Left renal cortex interstitium (tissue), 4 donors: ENCODE data around the gene TMEM42. TPM values are rescaled to one million over a fixed set of nuclear protein-coding genes. Genes with fewer than 3 reads are reported as not detected.

Experiments
- DNase-seq, 4 donors: peaks; one replicate each; pipeline ENCODE4 v3.0.0-alpha.2; 2013; ENCODE audit warnings: low read depth in 4 of 4, low spot score in 2 of 4, missing footprints in 1 of 4
- polyA plus RNA-seq, 4 donors: library from polyadenylated mRNA; unstranded; fragments of 120-200 nt; gene quantifications; one replicate each; pipeline ENCODE4 v1.2.1, GENCODE V29; 2013; ENCODE audit not compliant: insufficient read length in 4 of 4

TMEM42 gene
- polyA plus RNA-seq, 4 donors: 28.6 to 30.7 (median 29.8) TPM

DNA sequence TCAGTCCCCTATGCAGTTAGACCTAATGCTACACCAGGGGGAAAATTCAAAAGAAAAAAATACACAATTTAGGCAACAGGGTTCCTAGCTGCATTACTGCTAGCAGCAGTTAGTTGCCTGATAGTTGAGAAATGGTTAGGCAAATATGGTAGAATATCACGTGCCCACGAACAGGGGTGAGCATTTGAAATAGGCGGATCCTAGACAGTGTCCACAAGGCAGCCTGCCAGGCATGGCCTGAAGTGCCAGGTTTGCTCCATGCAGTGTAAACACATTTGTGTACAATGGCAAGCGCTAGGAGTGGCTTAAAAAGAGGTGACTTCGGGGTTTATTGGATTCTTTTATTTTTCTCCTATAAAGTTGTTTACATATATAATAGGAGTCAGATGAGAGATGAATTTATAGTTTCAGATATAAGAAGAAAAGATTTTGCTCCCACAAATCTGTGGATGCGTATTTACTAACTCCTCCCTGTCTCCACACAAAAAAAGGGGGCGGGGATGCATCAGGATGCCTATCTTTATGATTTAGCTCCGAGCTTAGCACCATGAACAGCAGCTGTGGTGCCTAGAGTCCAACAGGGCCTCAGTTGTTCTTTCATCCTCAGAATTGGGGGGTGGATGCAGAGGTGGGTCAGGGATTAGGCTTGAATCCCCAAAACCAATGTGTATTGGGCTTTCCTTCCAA is 8.8 kb downstream of the TMEM42 start:
- no peak for DNase-seq

DNA sequence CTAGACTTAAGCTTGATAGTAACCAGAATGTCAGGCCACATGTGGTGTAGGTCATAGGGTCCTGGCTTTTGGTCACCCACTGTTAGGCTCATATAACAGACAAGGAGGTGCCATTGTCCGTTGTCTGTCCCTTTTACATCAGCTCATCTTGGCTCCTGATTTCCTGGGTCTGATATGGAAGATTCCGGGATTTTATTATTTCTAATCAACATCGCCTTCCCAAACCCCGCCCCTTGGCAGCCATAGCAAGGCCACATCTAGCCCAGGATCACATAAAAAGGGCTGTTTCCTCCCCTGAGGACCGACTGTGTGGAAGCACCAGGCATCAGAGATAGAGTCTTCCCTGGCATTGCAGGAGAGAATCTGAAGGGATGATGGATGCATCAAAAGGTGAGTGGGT is 12.6 kb downstream of the TMEM42 start, which contains the start of gene TGM4:
TSS of gene TGM4 (plus strand) at position 301 of the 400 bp plus-strand sequence. CDS start at position 372, 71 bp downstream.
- DNase-seq: no peak

DNA sequence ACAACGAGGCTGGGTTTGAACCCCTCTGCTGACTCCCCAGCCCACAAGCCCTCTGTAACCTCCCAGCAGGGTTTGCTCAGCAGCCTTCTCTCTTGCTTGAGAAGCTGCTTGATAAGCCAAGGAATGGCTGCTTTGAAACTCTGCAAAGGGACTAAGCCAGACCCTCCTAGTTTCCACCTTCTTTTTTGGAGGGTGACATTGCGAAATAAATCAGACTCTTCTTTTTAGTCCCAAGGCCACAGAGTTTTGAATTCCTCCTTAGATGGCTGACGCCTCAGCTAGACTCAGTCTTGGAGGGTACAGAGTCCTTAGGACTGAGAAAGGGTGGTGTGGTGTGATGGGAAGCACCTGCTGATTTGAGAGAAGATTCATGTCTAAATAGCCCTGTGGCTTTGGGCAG is 13.9 kb downstream of the TMEM42 start:
- DNase-seq: no peak

DNA sequence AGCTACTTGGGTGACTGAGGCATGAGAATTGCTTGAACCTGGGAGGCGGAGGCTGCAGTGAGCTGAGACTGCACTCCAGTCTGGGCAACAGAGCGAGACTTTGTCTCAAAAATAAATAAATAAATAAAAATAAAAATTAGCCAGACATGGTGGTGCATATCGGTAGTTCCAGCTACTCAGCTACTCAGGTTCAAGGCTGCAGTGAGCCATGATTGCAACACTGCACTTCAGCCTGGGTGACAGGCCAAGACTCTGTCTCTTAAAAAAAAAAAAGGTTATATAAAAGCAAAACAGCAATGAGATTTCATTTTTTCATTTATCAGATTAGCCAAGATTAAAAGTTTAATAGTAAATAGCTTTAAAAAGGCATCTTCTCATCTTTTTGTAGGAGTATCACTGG is 15.6 kb downstream of the TMEM42 start:
- no peak for DNase-seq

DNA sequence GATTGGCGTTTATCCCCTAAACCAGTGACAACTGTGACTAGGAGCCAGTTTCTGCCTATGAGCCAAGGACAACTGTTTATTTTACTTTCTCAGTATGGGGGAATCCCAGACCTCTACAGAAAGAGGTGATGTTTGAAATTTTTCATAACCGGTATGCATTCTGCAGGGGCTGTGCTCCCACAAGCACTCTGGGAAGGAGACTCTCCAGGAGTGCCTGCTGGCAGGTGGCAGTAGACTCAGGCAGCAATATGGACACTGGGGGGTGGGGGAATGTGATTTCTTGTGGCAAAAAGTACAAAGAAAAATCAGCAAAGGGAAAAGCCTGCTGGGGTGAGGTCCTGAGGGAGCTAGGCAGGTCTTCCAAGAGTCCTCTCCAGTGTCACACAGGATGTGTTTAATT is 18.6 kb downstream of the TMEM42 start:
- no peak for DNase-seq

DNA sequence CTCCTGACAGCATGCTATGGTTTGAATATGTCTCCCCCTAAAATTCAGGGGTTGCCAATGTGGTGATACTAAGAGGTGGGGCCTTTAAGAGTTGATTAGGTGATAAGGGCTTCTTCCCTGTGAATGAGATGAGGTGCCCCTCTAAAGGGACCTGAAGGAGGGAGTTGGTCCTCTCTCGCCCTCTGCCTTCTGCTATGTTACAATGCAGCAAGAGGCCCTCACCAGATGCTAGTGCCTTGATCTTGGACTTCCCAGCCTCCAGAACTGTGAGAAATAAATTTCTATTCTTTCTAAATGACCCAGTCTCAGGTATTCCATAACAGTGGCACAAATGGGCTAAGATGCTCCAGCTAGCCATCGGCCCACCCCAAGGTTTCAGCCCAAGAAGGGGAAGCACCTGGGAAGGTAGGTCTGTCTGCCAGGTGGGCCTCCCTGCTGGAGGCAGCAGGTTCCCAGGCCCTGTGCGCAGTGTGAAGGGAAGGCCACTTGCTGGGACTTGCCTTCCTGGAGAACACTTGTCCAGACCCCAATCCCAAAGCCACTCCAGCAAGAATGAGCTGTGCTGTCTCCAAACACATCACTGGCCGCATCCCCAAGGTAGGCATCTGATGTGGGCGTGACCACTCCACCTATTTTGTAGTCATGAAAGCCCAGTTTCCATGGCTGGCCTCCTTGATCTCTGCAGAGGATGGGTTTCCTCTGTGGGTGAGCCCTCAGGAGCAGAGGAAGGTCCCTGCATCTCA is 21.7 kb downstream of the TMEM42 start:
- DNase-seq: no peak

DNA sequence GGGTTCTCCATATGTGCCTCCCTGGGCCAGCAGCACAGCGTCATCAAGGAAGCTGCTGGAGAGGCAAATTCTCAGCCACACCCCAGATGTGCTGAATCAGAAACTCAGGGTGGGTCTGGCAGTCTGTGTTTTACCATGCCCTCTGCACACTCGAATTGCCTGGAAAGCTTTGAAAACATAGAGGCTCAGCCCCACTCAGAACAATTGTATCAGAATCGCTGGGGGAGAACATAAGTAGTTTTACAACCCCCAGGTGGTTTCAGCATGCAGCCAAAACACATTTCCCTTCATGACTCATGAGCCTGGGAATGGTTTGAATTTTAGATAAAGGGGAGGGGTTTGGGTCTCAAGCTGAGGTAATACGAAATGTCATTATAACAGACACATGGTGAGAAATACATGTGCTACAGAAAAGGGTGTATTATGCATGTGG is 22.3 kb downstream of the TMEM42 start:
- no peak for DNase-seq

DNA sequence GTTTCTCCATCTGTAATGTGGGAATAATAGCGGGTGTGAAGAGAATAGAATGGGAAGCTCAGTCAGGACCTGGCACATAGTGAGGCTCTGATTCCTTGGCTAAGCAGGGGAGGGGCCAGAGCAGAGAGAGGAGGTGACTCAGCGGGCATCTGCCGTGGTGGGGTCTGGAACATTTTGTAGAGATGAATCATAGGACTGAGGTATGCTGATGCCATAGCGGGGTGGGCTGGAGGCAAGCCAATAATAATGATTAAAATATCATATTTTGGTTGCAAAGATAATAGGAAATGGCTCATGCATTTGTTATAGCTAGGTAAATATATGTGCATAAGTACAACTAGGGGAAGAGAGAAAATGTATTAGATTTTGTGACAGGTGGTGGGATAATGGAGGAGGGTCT is 23.9 kb downstream of the TMEM42 start:
- DNase-seq: no peak

DNA sequence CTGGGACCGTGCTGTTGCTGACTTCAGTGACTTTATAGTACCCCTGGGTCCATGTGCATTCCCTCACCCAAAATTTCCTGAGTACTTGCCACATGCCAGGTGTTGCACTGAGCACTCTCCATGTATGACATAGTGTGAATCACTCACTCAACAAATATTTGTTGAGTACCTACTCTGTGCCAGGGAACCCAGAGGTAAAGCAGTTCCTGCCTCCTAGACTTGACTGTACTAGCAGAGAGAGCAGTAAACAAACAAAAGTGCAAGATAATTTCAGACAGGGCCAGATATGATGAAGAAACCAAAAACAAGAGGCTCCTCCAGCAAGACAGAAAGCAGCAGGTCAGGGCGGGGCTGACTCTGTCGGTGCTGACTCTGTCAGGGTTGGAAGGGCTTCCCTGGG is 24.8 kb downstream of the TMEM42 start:
- DNase-seq: no peak

DNA sequence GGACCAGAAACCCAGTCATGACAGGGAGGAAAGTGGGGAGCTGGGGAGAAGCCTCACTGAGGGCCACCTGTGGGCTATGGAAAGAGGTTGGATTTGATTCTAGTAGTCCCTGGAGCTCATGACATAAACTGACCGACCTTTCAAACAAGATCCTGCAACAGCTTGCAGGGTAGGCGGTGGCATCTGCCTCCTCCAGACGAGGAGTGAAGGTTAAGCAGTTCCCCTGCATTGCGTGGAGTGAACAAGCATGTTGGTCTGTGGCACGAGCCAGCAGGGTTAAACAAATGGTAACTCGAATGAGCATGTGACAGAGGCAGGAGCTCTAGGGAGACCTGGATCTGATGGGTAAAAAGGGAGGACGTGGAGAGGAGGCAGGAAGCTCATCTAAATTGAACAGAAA is 25.4 kb downstream of the TMEM42 start:
- no peak for DNase-seq

DNA sequence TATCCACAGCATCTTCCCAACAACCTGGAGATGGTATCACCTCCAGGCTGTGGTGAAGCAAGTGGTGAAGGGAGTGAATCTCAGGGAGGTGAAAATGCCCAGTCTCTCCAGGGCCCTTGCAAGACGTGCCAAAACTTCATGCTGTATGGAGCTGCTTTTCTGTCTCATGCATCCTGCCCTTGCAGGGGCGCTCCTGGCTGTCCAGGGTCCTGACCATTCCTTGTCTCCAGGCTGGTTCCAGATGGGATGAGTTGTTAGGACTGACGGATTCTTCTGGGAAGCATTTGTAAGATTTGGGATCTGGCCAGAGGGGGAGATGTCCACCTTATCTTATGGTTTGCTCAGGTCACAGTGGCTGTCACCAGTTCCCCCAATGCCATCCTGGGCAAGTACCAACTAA is 28.5 kb downstream of the TMEM42 start:
- no peak for DNase-seq

DNA sequence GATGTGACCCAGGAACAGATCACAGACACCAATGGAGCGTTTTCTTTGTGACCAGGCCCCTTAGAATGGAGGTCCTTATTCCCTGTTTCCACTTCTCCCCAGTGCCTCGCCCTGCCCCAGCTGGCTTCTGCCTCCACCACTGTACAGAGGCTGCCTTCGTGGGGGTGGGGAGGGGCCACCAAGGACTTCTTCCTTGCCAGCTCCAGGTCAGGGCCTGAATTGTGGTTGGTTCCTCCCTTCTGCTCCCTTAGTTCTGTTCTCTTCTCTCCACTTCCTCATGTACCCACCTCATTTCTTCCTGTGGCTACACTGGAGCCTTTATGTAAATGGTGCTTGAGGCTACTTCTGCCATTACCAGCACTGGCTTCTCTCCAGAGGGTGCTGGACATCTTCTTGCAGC is 29.1 kb downstream of the TMEM42 start:
- no peak for DNase-seq

DNA sequence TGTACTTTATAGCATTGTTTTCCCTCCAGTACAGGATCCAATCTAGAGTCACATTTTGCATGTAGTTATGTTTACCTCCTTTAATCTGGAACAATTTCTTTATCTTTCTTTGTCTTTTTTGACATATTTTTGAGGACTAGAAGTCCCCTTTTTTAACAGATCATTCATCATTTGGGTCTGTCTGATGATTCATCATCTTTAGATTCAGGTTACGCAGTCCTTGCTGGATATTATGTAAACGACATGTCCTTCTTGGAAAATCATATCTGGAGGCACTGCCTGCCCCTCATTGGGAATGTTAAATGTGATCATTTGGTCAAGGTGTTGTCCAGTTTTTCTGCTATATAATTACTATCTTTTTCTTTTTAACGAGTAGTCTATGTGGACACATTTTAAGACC is 31.0 kb downstream of the TMEM42 start:
- no peak for DNase-seq

DNA sequence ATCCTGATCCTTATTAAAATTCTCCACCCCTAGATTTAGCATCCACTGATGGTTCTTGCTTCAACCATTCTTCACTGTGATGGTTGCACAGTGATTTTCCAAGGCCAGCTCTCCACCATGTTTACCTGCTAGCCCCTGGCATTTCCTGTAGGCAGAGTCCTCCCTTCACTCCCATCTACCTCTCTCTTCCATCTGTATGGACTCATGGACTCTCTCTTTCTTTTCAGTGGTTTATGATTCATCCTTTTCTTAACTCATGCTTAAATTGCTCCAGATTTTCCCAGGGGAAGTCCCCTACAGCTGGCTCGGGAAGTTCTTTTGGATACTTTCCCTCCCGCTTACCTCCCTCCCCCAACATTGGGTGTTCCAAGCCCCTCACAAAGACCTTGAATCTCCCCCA is 31.4 kb downstream of the TMEM42 start:
- no peak for DNase-seq

DNA sequence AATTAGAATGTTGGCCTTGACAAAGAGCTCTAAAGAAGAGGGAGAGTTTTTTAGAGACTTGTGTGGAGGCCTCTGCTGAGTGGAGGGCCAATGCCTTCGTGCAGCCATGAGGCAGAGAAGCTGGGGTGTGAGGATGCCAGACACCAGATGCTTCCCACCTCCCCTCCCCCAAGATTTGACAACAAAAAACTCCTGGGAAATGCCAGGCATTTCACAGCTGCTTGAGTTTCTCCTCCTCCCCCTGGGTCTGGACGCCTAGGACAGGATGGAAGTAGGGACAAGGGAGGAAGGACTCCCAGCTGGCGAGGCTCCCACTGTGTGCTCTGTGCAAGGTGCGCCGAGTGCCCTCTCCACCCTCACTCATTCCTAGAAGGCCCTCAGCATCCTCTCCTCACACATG is 32.8 kb downstream of the TMEM42 start:
- DNase-seq: no peak

DNA sequence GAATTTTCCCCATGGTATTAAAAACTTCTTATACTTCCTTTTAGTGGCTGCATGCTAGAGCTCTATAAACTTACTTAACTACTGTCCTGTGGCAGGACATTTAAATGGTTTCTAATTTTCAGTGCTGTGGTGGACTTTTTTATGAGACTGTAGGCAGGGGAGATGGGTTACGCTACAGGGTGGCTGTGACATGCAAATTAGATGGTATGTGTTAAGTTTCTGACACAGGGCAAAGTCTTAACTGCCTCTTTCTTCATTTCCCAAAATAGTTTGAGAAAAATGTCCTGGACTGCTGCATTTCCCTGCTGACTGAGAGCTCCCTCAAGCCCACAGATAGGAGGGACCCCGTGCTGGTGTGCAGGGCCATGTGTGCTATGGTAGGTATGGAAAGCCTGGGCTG is 34.7 kb downstream of the TMEM42 start:
- no peak for DNase-seq

DNA sequence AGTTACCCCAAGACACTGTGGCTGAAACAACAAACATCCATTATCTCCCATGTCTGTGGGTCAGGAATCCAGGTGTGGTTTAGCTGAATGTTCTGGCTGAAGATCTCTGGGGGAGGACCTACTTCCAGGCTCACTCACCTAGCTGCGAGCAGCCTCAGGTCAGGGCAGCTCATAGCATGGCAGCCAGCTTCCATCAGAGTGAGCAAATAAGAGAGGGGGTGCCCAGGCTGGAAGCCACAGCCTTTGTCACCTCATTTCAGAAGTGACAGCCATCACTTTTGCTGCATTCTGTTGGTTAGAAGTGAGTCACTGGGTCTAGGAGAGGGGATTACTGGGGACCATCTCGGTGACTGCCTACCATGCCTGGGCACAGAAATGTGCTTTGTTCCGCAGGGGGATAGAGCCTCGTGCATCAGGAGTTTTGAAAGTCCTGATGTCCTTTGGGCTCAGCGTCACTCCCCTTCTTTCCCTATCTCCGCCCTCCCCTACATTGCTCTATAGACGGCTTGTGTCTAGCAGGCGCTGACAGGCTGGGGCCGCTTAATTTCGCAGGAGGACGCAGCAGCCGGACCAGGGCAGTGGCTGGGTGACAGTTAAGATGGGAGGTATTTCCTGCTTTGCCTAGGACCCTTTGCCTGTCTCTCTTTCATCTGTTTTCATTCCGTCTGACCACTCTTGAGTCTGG is 38.1 kb downstream of the TMEM42 start:
- DNase-seq: no peak

DNA sequence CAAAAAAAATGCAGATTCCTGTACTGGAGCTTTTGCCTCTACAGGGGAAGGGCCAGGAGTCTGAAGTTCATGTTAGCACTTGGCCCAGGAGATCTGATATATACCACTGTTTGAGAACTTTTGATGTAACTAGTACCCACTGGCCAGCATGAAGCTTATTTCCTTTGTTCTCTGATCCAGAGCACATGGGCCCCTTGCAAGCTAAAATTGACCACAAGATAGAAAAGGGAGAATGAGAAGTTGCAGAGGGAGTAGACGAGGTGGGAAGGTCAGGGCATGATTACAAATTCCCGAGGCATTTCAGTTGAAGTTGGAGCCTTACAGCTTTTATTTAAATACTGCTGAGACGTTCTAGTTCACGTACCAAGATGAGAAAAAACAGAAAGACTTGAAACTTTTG is 40.9 kb downstream of the TMEM42 start:
- DNase-seq: no peak

DNA sequence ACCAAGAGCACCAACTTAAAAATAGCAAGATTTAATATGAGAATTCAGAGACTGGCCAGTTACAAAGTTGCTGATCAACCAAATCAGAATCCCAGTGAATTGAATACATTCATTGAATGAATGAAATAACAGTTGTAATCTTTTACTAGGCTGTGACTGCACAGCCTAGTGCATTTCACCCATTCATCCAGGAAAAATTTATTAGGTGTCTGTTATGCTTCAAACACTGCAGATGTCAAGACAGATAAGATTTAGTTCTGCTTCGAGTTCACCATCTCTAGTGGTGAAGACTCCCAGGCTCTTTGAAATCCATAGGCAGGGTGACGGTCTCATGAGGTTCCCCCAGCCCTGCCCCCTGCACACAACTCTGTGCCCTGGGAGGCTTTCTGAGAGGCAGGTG is 41.6 kb downstream of the TMEM42 start:
- DNase-seq: no peak

DNA sequence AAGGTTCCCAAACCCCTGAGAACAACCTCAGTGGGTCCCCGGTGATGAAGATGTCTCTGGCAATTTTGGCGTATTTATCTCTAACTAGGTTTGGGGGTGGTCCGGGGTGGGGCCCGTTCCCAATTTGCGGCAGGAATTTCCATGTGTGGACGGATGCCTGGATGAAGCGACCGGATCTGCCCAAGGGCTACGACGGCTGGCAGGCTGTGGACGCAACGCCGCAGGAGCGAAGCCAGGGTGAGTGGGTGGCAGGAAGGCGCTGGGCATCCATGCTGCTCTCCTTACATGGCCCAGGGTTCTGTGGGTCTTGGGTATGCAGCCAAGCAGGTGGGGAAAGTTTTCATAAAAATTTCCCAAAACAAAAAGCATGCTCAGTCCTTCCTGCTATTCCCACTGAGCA is 42.0 kb downstream of the TMEM42 start:
- DNase-seq: no peak

DNA sequence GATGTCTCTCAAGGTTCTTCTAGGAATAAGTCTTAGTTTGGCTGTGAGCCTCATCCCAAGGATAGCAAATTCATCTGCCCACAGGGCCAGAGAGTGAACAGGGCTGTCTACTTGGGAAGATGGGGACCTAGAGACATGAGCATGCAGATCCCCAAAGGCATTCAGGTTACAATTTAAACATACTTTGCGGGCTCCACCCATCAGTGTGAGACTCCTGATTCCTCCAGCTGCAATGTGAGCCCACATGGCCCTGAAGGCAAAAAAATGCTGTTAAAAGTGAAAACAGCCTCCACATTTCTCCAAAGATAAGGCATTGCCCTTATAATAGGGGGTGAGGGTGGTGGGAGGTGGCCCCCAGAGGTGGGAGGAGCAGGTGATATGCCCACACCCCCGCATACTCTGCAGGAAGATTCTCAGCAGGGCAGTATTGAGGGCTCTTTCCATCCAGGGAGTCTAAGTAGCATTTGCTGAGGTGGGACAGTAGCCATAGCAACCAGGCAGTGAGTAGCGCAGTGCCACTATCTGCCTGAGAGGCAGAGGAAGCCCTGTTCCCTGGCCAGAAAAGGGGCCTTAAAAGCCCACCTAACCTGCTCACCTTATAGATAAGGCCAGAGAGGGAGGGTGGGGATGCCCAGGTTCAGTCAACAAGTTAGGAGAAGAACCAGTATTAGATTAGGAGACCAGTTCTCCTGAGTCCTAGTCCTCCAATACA is 43.9 kb downstream of the TMEM42 start:
- DNase-seq: no peak
